Regular cardiac myocyte (primary cell): ENCODE results near the gene ABCG2. TPM values are rescaled to one million over a fixed set of nuclear protein-coding genes. Genes with fewer than 3 reads are reported as not detected.

Experiments used
- total RNA-seq: library from RNA; depleted of rRNA; stranded (reverse); fragments of >200 nt; gene quantifications from 2 replicates; pipeline ENCODE4 v1.2.3, GENCODE V29; 2014

Gene ABCG2
- total RNA-seq, result 10.1 and 14.6 TPM in 2 replicates

GRCh38 chr4:88158489-88159228, at the start of gene ABCG2:
TSS of gene ABCG2 (minus strand) at chr4:88158639. CDS start at chr4:88139995, 18,644 bp downstream.

Other genes starting within 250 kb of the ABCG2 start
- 10.7 and 26.5 TPM in 2 replicates for gene SPP1, start 182.9 kb downstream of the ABCG2 start, total RNA-seq
- gene PKD2, start 151.0 kb downstream of the ABCG2 start, total RNA-seq, result 53.5 and 108 TPM in 2 replicates
- gene PPM1K, start 125.9 kb upstream of the ABCG2 start, total RNA-seq, result 17.3 and 27.1 TPM in 2 replicates
- gene HERC6, start 220.2 kb upstream of the ABCG2 start, total RNA-seq, result 6.3 and 9.3 TPM in 2 replicates